ENCODE results near the gene SORCS2.

DNA sequence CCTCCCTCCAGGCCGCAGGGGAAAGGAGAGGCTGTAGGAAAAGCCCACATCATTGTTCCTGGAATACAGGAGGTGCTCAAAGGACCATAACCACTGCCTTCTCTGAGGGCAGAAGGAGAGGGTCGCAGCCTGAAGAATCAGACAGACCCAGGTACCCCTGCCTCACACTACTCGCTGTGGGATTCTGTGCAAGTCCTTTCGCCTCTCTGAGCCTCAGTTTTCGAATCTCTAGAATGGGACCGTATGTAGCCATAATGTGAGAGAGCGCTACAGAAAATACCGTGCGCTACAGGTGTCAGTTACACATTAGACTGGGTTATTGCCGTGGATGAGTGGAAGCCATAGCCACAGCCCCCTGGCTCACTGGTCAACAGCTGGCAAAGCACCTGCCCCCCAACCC is 320.6 kb downstream of the SORCS2 start:
- TF ChIP-seq, protein P1, sequence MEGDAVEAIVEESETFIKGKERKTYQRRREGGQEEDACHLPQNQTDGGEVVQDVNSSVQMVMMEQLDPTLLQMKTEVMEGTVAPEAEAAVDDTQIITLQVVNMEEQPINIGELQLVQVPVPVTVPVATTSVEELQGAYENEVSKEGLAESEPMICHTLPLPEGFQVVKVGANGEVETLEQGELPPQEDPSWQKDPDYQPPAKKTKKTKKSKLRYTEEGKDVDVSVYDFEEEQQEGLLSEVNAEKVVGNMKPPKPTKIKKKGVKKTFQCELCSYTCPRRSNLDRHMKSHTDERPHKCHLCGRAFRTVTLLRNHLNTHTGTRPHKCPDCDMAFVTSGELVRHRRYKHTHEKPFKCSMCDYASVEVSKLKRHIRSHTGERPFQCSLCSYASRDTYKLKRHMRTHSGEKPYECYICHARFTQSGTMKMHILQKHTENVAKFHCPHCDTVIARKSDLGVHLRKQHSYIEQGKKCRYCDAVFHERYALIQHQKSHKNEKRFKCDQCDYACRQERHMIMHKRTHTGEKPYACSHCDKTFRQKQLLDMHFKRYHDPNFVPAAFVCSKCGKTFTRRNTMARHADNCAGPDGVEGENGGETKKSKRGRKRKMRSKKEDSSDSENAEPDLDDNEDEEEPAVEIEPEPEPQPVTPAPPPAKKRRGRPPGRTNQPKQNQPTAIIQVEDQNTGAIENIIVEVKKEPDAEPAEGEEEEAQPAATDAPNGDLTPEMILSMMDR (IDR thresholded peaks at IDR 0.05): no peak
- no peak for TF ChIP-seq EZH2 (IDR thresholded peaks at IDR 0.05; ENCODE audit: borderline replicate concordance, insufficient read depth, low read depth, low read length, poor library complexity, severe bottlenecking)
